MM.1S (cell line): ENCODE measurements around the gene SSBP3.

Source experiments
- CTCF ChIP-seq: fragments of 300-600 bp; sonication (generic); IDR thresholded peaks from 2 replicates; pipeline ENCODE4 v1.5.1; 2016; ENCODE audit warnings: antibody characterized with exemption, low read length, mixed read lengths
- EZH2 ChIP-seq: fragments of 300-600 bp; sonication (generic); optimal IDR thresholded peaks from 2 replicates; pipeline ENCODE3; 2017; ENCODE audit warnings: low read depth, mild to moderate bottlenecking, antibody characterized with exemption, low read length, mixed read lengths
- EZH2phosphoT487 ChIP-seq: fragments of 300-600 bp; sonication (generic); IDR thresholded peaks from 2 replicates; pipeline ENCODE4 v1.6.1; 2018; ENCODE audit warnings: antibody characterized with exemption, low read length

GRCh38 chr1:54354899-54355298 is 51.3 kb downstream of the SSBP3 start:
- TF ChIP-seq CTCF (no peak), EZH2 (no peak), EZH2phosphoT487 (no peak)
